CD4-positive, alpha-beta memory T cell (primary cell): ENCODE measurements around the gene CST7. TPM values are rescaled to one million over a fixed set of nuclear protein-coding genes. Genes with fewer than 3 reads are reported as not detected.
A peak's percentile ranks its signal among the peaks of the same experiment; 100 is the strongest.

Source experiments
- CTCF ChIA-PET: fragments of 350-600 bp; sonication (Branson Sonifier 250); formaldehyde crosslinking; loops from one replicate; lab custom pipeline; 2021; ENCODE audit warnings: inconsistent platforms; ENCODE audit not compliant: partially characterized antibody; lab: Charles Lee
- POLR2A ChIA-PET: fragments of 350-600 bp; sonication (Branson Sonifier 250); formaldehyde crosslinking; loops from one replicate; lab custom pipeline; 2021; ENCODE audit not compliant: partially characterized antibody; lab: Charles Lee
- DNase-seq, 5 donors: peaks; one replicate each; pipeline versions ENCODE4 v3.0.0 to v3.0.0-alpha.2; 2020 to 2022; ENCODE audit warnings: mixed read lengths in 1 of 5
- H3K27ac ChIP-seq: one replicate; pipeline ENCODE4 v1.7.0; 2013; ENCODE audit warnings: low read depth, low read length
- H3K27me3 ChIP-seq: 2 replicates; pipeline ENCODE4 v1.7.0; 2013; ENCODE audit warnings: mild to moderate bottlenecking, low read length, moderate library complexity; ENCODE audit not compliant: insufficient read depth
- H3K36me3 ChIP-seq: 2 replicates; pipeline ENCODE4 v1.7.0; 2013; ENCODE audit warnings: mild to moderate bottlenecking, low read length, moderate library complexity; ENCODE audit not compliant: insufficient read depth
- H3K4me1 ChIP-seq: 2 replicates; pipeline ENCODE4 v1.7.0; 2013; ENCODE audit warnings: mild to moderate bottlenecking, low read length, moderate library complexity; ENCODE audit not compliant: insufficient read depth
- H3K4me3 ChIP-seq, 2 donors: one replicate each; pipeline ENCODE4 v1.7.0; 2013; ENCODE audit warnings: low read length in 2 of 2, mild to moderate bottlenecking in 1 of 2
- H3K9me3 ChIP-seq, 2 donors: one replicate each; pipeline ENCODE4 v1.7.0; 2013; ENCODE audit warnings: low read length in 2 of 2, control low read depth in 1 of 2; ENCODE audit not compliant: control insufficient read depth in 1 of 2
- H3K27ac Mint-ChIP-seq, 7 donors: one replicate each; pipeline ENCODE4 v1.8.0; 2020 to 2021; ENCODE audit warnings: mixed read lengths in 7 of 7, mild to moderate bottlenecking in 6 of 7, inconsistent platforms in 3 of 7, moderate library complexity in 3 of 7
- H3K27me3 Mint-ChIP-seq, 2 donors: one replicate each; pipeline ENCODE4 v1.8.0; 2020 to 2021; ENCODE audit warnings: mixed read lengths in 2 of 2
- H3K36me3 Mint-ChIP-seq, 2 donors: one replicate each; pipeline ENCODE4 v1.8.0; 2020 to 2021; ENCODE audit warnings: mixed read lengths in 2 of 2, inconsistent platforms in 1 of 2, mild to moderate bottlenecking in 1 of 2
- H3K4me1 Mint-ChIP-seq, 4 donors: one replicate each; pipeline ENCODE4 v1.8.0; 2020 to 2021; ENCODE audit warnings: mixed read lengths in 4 of 4, mild to moderate bottlenecking in 1 of 4
- H3K4me3 Mint-ChIP-seq, 8 donors: one replicate each; pipeline ENCODE4 v1.8.0; 2020 to 2021; ENCODE audit warnings: mixed read lengths in 8 of 8, mild to moderate bottlenecking in 7 of 8, moderate library complexity in 6 of 8, inconsistent platforms in 3 of 8
- H3K9me3 Mint-ChIP-seq, 8 donors: one replicate each; pipeline ENCODE4 v1.8.0; 2020 to 2021; ENCODE audit warnings: mixed read lengths in 8 of 8, mild to moderate bottlenecking in 5 of 8, inconsistent platforms in 3 of 8, moderate library complexity in 1 of 8
- intact Hi-C: fragments of 100-400 bp; cut with micrococcal nuclease; formaldehyde crosslinking; loops from one replicate; pipeline ENCODE4 v1.15.1; 2023
- polyA plus RNA-seq, 2 donors: library from polyadenylated mRNA; unstranded; fragments of 300-500 nt; fragmentation: Illumina TruSeq; gene quantifications; one replicate each; pipeline ENCODE4 v1.2.3, GENCODE V29; 2021
- total RNA-seq, 2 experiments: library from RNA; stranded (reverse); gene quantifications; one replicate each; pipeline ENCODE4 v1.2.3, GENCODE V29; 2021

CST7 gene
- total and polyA plus RNA-seq, 4 experiments from 2014 or later: 23.2 to 62.8 (median 40.5) TPM

DNA sequence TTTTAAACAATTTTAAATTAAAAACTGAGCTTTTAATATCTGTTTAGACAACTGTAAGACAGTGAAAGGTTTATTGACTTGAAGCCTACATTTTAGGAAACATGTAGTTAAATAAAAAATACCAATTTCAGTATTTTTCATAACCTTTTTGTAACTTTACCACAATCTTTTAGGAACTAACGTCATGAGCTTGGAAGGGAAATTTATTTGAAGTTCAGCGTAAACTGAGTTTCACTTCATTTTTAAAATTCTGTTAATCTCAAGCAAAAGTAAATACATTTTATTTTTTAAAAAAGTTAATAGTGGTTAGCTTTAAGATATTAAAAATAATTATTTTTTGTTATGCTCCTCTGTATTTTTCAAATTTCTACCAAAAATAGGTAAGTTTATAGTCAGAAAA lies 5.5 kb downstream of the CST7 start:
- H3K4me1 Mint-ChIP-seq: peaks cover 18 to 57% (median 40%) of the 10 kb centered on the region in 4 donors
- H3K27ac Mint-ChIP-seq: peak overlapping the region; percentile 58 to 90 (median 87)
- Histone ChIP-seq H3K9me3 (no peaks in the 10 kb centered on the region), H3K27ac (peak overlapping the region; percentile 38), H3K36me3 (peaks cover 17% of the 10 kb centered on the region), H3K27me3 (no peaks in the 10 kb centered on the region), H3K4me1 (peaks cover 35% of the 10 kb centered on the region), H3K4me3 (no peak overlapping the region)
- no peak for DNase-seq
- ChIA-PET POLR2A (interaction anchor here (0.7 to 3.0 kb wide), 7 partner anchors 23 to 927 kb away, joined by 3 to 16 read pairs (median 4); partner anchors contain the start of genes ACSS1 and APMAP), CTCF (interaction anchor here (0.9 to 1.6 kb wide), 5 partner anchors 23 to 224 kb away, joined by 3 to 9 read pairs (median 5); no protein-coding TSS in a partner anchor)
- intact Hi-C loops: no loop called here
- H3K4me3 Mint-ChIP-seq: peak overlapping the region in 2 of 8 donors; percentile 46 to 68
- no peaks in the 10 kb centered on the region for H3K9me3 Mint-ChIP-seq
- peaks cover 0 to 39% of the 10 kb centered on the region in 2 donors for H3K36me3 Mint-ChIP-seq
- no peaks in the 10 kb centered on the region for H3K27me3 Mint-ChIP-seq

DNA sequence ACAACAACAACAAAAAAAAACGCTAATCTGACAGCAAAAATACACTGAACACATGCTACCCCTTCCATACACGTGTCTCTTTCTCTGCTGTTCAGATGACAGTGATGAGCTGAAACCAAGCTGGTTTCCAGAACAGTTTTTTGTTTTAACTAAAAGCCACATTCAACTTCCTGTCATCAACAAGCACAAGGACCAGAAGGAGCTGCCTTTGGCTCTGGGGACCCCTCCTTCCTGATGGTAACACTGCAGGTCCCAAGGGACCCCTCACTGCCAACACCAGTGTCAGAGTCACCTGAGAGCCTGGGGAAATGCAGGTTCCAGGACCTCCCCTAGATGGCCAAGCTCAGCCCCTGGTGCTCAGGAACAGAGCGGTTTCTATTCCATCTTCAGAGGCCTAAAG lies 6.0 kb downstream of the CST7 start:
- peak overlapping the region; percentile 56 to 90 (median 83) for H3K27ac Mint-ChIP-seq
- no peak overlapping the region for H3K4me3 ChIP-seq
- peaks cover 0 to 41% of the 10 kb centered on the region in 2 donors for H3K36me3 Mint-ChIP-seq
- ChIA-PET CTCF (interaction anchor here (0.9 to 1.6 kb wide), 6 partner anchors 23 to 224 kb away, joined by 3 to 9 read pairs (median 5); no protein-coding TSS in a partner anchor), POLR2A (interaction anchor here (0.7 to 3.0 kb wide), 6 partner anchors 23 to 927 kb away, joined by 3 to 16 read pairs (median 4); partner anchors contain the start of genes ACSS1 and APMAP)
- H3K9me3 ChIP-seq: no peaks in the 10 kb centered on the region
- peaks cover 15 to 57% (median 35%) of the 10 kb centered on the region in 4 donors for H3K4me1 Mint-ChIP-seq
- peak overlapping the region in 3 of 8 donors; percentile 42 to 68 (median 46) for H3K4me3 Mint-ChIP-seq
- peaks cover 30% of the 10 kb centered on the region for H3K4me1 ChIP-seq
- no peaks in the 10 kb centered on the region for H3K27me3 ChIP-seq
- no peaks in the 10 kb centered on the region for H3K9me3 Mint-ChIP-seq
- H3K27me3 Mint-ChIP-seq: no peaks in the 10 kb centered on the region
- peak overlapping the region; percentile 38 for H3K27ac ChIP-seq
- intact Hi-C loops: no loop called here
- DNase-seq: peak in 4 of 5 donors; percentile 28 to 39 (median 32)
- peaks cover 21% of the 10 kb centered on the region for H3K36me3 ChIP-seq

DNA sequence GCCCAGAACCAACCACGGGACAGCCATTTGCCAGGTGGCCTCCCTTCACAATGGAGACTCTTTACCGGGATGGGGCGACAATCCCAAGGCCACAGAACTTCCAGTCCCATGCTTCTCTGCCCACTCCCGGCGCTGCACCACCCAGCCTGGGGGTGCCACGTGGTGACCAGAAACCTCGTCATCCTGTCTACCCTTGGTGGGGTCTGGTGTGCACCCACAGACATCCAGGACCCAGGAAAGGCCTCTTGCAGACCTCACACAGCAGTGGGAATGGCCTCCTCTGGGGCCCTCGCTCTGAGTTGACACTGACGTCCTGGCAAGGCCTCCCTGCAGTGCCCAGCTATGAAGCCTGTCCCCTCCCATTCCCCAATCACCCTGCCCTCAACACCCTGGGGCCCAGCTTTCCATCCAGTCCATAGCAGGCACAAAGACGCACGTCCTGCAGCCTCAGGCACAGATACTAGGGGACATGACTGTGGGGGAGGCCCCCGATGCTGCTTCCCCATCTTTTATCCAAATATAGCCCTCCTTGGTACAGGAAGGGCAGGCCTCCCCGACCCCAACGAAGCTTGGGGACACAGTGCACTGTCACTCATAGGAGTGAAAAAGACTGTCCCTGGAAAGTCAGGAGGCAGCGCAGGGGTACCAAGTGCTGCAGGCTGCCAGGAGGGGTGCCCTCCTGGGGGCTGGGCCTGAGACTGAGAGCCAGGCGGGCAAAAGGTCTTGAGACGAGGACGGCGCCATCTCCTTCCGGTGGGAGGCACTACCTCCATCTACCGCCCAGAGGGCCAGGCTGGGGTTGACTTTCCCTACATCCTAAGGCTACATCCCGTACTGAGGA lies 7.2 kb downstream of the CST7 start:
- Mint-ChIP-seq H3K27me3 (no peaks in the 10 kb centered on the region), H3K4me3 (peak overlapping the region in 1 of 8 donors; percentile 5), H3K36me3 (peaks cover under 1 to 48% of the 10 kb centered on the region in 2 donors), H3K9me3 (no peaks in the 10 kb centered on the region), H3K27ac (peak overlapping the region; percentile 15 to 83 (median 71)), H3K4me1 (peaks cover 23 to 54% (median 36%) of the 10 kb centered on the region in 4 donors)
- H3K36me3 ChIP-seq: peaks cover 26% of the 10 kb centered on the region
- no peak overlapping the region for H3K4me3 ChIP-seq
- POLR2A ChIA-PET: interaction anchor here (1.1 to 1.3 kb wide), 2 partner anchors 24 to 26 kb away, joined by 5 to 8 read pairs; no protein-coding TSS in a partner anchor
- intact Hi-C loops: no loop called here
- no peaks in the 10 kb centered on the region for H3K9me3 ChIP-seq
- CTCF ChIA-PET: interaction anchor here (0.9 kb wide), 1 partner anchor 25 kb away, joined by 5 read pairs; no protein-coding TSS in a partner anchor
- H3K4me1 ChIP-seq: peaks cover 29% of the 10 kb centered on the region
- DNase-seq: no peak
- H3K27ac ChIP-seq: no peak overlapping the region
- no peaks in the 10 kb centered on the region for H3K27me3 ChIP-seq

DNA sequence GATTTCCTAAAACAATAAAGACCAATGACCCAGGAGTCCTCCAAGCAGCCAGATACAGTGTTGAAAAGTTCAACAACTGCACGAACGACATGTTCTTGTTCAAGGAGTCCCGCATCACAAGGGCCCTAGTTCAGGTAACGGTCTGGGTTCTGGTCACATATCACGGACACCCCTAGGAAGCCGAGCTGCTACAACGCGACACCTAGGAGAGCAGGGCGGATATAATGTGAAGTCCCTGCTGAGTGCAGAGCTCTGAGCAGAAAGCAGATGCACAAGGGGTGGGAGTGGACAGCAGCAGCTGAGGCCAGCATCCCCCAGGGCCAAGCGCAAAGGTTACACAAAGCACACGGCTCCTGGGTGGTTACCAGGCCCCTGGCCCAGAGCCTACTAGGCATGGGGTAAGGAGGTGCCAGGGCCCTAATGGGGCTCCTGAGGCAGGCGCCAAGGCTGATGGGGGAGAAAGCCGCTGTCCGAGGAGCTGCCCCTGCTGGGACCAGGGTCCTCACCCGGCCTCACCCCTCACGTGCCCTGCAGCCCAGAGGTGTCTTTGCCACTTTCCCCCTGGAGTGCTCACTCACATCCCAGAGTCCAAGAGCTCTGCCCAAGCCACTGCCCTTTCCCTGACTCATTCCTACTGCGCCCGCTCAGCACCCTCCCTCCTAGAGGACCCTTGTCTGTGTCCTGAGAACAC lies 8.4 kb downstream of the CST7 start:
- ChIA-PET POLR2A (no interaction called here), CTCF (no interaction called here)
- Mint-ChIP-seq H3K27me3 (no peaks in the 10 kb centered on the region), H3K36me3 (peaks cover 11 to 54% of the 10 kb centered on the region in 2 donors), H3K9me3 (no peaks in the 10 kb centered on the region), H3K4me3 (no peak overlapping the region), H3K4me1 (peaks cover 17 to 55% (median 35%) of the 10 kb centered on the region in 4 donors), H3K27ac (peak overlapping the region in 6 of 7 donors; percentile 43 to 87 (median 69))
- no peak for DNase-seq
- H3K27ac ChIP-seq: no peak overlapping the region
- no peaks in the 10 kb centered on the region for H3K9me3 ChIP-seq
- intact Hi-C loops: no loop called here
- peaks cover 26% of the 10 kb centered on the region for H3K36me3 ChIP-seq
- no peaks in the 10 kb centered on the region for H3K27me3 ChIP-seq
- peaks cover 41% of the 10 kb centered on the region for H3K4me1 ChIP-seq
- H3K4me3 ChIP-seq: no peak overlapping the region

DNA sequence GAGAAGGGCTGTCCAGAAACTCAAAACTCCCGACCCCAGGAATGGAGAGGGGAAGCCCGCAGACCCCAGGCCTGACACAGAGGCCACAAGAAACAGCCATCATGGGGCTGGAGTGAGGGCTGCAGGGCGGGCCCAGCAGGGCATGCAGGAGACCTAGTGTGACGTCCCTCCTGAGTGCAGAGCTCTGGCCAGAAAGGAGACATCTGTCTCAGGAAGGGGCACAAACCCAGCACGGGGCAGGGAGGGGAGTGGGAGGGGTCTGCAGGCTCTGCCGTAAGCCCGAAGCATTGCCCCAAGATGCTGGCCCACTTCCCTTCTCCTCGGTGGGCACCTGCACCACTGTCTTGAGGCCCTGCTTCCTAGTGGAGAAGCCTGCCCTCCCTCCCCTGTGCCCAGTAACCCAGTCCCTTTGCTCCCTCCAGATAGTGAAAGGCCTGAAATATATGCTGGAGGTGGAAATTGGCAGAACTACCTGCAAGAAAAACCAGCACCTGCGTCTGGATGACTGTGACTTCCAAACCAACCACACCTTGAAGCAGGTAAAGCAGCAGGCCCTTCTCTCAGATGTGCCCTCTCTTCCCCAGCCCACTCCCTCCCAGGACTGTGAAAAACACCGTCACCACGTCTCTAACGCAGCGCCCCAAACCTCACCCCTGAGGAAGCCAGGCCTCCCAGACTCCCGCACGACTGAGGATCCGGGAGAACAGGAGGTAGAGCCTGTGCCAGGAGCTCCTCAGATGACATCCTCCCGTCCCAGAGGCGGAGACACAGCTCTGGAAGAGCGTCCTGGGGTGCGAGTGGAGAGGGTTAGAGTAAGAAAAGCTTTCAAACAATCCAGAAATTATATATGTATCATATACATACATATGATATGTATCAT lies 9.7 kb downstream of the CST7 start:
- intact Hi-C loops: no loop called here
- Mint-ChIP-seq H3K27me3 (no peaks in the 10 kb centered on the region), H3K4me1 (peaks cover 18 to 56% (median 33%) of the 10 kb centered on the region in 4 donors), H3K36me3 (peaks cover 21 to 64% of the 10 kb centered on the region in 2 donors), H3K4me3 (no peak overlapping the region), H3K9me3 (no peaks in the 10 kb centered on the region), H3K27ac (peak overlapping the region in 5 of 7 donors; percentile 66 to 90 (median 80))
- H3K4me1 ChIP-seq: peaks cover 48% of the 10 kb centered on the region
- POLR2A ChIA-PET: no interaction called here
- no peak for DNase-seq
- no peaks in the 10 kb centered on the region for H3K27me3 ChIP-seq
- peaks cover 38% of the 10 kb centered on the region for H3K36me3 ChIP-seq
- H3K9me3 ChIP-seq: no peaks in the 10 kb centered on the region
- no peak overlapping the region for H3K27ac ChIP-seq
- CTCF ChIA-PET: interaction anchor here (3.1 kb wide), 1 partner anchor 27 kb away, joined by 20 read pairs; no protein-coding TSS in a partner anchor
- no peak overlapping the region for H3K4me3 ChIP-seq

DNA sequence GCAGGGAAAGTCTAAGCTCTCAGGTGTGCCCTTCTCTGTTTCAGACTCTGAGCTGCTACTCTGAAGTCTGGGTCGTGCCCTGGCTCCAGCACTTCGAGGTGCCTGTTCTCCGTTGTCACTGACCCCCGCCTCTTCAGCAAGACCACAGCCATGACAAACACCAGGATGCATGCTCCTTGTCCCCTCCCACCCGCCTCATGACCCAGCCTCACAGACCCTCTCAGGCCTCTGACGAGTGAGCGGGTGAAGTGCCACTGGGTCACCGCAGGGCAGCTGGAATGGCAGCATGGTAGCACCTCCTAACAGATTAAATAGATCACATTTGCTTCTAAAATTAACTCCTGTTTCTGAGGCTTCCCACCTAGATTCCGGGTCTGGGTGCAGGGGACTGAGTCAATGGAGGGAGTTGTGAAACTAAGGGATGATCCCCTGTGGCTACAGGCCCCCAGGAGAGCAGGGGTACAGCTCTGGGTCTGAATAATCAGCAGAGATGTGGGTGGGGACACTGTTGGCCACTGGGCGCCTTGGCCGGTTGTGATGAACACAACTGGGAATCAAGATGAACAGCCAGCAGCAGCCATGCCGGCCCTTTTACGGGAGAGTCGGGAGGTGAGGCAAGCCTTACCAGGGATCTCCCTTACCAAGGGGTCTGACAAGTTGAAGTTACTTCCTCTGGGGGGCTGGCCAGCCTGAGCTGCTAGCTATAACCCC lies 10.7 kb downstream of the CST7 start:
- H3K4me1 Mint-ChIP-seq: peaks cover 16 to 47% (median 28%) of the 10 kb centered on the region in 4 donors
- H3K36me3 ChIP-seq: peaks cover 48% of the 10 kb centered on the region
- peaks cover 40% of the 10 kb centered on the region for H3K4me1 ChIP-seq
- peaks cover 29 to 71% of the 10 kb centered on the region in 2 donors for H3K36me3 Mint-ChIP-seq
- no peaks in the 10 kb centered on the region for H3K27me3 Mint-ChIP-seq
- intact Hi-C loops: no loop called here
- H3K27me3 ChIP-seq: no peaks in the 10 kb centered on the region
- no peaks in the 10 kb centered on the region for H3K9me3 ChIP-seq
- peak overlapping the region in 2 of 8 donors; percentile 49 to 54 for H3K4me3 Mint-ChIP-seq
- peak overlapping the region; percentile 66 for H3K27ac ChIP-seq
- H3K4me3 ChIP-seq: no peak overlapping the region
- peak overlapping the region; percentile 67 to 94 (median 87) for H3K27ac Mint-ChIP-seq
- POLR2A ChIA-PET: interaction anchor here (1.5 kb wide), 1 partner anchor 10 kb away, joined by 19 read pairs; the partner anchor contains the start of gene CST7
- no peak for DNase-seq
- CTCF ChIA-PET: interaction anchor here (1.6 to 3.1 kb wide), 2 partner anchors 10 to 28 kb away, joined by 6 to 20 read pairs; no protein-coding TSS in a partner anchor
- no peaks in the 10 kb centered on the region for H3K9me3 Mint-ChIP-seq
